CD4-positive, alpha-beta T cell treated with Interleukin-4 for 1 hour (primary cell): ENCODE data around the gene SERINC2.

Experiments
- DNase-seq, 2 donors: peaks; one replicate each; pipeline ENCODE4 v3.0.0-alpha.2; 2020 to 2022

The SERINC2 gene

DNA sequence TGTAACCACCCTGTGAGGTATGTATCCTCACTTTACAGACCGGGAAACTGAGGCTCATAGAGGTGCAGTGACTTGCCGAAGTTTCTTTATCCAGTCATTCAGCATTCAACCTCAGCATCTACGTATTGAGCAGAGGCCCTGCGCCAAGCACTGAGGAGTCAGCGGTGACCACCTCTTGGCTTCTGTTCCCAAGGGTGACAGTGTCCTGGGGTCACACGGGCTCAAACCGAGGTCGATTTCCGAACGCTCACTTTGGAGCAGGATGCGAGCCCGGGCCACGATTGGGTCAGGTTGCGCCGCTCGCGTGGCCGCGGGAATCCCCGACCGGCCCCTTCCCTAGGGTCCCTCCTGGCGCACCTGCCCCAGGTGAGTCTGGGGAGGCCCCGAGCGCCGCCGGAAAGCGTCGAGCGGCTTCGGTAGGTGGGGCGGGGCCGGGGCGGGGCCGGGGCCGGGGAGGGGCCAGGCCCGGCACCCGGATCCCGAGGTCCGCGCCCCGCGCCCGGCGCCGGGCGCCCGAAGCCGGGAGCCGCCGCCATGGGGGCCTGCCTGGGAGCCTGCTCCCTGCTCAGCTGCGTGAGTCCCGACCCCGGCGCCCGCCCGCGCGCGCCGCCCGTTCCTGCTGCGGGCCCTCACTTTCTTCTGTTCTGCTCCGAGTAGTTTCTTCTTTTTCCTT is at the start of gene SERINC2:
SERINC2 (plus strand) TSS at position 482 of the 673 bp plus-strand sequence; CDS start at position 535, 53 bp downstream.
- no peak for DNase-seq

DNA sequence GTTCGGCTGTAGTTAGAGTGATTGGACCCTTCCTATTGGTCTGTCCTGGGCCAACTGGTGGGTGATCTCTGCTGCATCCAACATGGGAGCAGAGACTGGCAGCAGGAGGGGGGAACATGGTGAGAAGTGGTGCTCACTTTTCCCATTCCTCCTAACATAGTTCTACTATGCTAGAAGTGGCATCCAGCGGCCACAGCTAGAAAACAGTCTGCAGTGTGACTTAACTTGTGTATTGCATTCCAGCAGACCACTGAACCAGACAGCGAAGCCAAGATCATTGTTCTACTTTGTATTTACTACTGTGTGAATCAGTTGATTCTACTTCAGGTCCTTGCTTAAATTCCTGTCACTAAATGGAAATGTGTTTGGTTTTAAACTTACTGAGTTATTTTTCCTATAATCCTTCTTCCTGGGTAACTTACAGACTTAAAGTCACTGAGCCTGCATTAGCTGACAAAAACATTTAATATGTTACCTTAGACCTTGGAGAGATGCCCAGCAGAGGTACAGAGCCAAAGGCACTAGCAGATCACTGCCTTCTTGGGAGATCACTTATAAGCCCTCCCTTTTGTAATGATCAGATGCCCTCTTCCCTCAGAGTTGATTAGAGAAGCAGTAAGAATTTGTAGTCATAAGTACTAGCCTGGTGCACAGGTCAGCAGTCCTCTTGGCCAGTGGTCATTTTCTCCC is 48.3 kb upstream of the SERINC2 start:
- no peak for DNase-seq

DNA sequence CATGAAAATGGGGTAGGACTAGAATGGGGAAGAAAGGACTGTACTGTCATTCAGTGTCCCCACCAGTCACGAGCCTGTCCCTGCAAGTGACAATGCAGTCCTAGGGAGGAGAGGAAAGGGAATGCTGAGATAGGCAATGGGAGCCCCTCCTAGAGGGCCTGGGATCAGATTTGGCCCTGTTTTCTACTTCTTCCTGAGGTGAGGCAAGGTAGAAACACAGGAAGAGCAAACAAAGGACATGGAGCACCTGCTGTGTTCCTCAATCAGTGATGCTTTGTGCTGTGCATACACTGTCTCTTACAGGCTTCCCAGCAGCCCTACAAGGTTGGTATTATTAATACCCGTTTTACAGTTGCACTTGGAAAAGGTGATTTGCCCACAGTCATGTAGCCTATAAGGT is 46.2 kb upstream of the SERINC2 start:
- no peak for DNase-seq

DNA sequence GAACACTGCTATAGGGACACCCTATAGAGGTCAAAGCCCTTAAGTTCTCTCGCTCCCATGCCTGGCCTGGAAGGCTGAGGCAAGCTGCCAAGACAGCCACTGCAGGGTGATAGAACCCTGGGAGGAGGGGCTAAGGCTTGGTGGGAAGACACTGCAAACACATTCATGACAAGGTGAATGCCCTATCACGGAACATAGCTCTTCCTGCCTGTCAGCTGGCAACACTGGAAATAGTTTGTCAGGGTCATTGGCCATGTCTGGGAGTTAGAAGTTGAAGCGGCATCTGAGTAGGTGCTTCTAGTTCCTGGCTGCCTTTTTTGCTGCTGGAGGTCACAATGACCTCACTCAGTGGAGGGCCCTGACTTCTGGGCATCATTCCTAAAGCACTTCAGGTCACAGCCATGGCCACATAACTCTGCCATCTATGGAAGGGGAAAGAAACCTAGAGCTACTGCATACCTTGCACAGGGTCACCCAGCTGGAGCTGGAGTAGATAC is 44.4 kb upstream of the SERINC2 start:
- DNase-seq: no peak

DNA sequence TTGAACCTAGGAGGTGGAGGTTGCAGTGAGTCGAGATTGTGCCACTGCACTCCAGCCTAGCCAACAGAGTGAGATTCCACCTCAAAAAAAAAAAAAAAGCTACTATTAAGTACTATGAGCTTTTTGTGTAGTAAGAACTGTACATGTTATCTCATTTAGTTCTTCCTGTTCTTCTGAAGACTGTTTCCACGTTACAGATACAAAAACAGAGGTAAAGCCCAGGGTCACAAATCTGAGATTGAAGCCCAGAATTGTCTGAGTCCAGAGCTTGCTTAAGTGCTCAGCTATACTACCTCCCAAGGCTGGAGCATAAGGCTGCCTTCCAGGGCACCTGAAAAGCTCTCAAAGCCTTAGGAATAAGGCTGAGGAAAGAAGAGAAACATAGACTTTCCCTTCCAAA is 43.0 kb upstream of the SERINC2 start:
- DNase-seq: no peak

DNA sequence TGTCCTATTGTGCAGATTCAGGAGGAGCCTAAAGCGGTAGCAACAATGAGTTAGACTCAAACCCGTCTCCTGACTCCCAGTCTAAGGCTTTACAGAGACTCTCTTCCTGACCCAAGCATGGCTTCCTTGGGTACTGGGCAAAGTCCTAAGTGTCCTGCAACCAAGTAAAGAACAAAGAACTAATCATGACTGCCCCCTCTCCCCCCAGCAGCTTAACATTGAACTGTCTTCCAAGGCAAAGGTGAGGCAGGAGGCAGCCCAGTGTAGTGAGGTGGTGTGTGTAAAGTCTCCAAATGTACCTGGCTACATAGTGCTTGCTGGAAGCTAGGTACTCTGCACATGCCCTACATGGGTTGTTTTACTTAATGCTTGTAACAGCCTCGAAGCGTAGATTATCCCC is 42.4 kb upstream of the SERINC2 start:
- DNase-seq: no peak

DNA sequence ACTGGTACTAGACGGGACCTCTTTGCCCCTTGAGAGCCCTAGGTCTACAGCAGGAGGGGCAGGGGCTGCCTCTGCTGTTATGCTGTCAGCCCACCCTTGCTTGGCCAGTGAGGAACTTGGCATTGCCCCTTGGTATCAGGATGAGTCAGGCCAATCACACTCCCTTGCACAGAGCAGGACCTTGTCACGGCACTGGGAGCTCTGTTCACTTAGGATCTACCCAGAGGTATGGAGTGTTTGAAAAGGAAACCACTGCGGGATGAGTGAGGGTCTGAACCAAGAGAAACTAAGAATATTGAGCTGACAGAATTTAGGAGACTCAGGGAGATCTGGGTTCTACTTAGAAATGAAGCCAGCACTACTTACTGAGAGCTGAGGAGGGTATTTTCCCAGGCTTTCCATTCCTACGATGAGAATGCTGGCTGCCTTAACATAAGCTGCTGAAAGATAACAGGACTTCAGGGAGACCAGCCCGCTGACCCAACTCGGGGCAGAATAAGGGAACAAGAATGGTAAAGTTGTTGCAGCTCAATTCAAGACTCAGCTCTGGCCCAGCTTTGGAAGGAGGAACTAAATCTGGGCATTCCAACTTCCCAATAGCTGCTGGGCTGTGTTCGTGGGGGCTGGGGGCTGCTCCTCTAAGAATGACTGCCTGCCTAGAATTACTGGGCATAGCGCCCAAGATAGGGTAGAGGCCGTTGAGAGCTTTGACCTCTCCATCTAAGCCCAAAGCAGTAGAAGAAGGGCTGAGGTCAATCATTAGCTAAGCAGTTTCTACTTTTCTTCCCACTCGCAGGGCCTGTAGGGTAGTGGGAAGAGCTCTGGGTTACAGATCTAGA is 41.7 kb upstream of the SERINC2 start:
- DNase-seq: no peak

DNA sequence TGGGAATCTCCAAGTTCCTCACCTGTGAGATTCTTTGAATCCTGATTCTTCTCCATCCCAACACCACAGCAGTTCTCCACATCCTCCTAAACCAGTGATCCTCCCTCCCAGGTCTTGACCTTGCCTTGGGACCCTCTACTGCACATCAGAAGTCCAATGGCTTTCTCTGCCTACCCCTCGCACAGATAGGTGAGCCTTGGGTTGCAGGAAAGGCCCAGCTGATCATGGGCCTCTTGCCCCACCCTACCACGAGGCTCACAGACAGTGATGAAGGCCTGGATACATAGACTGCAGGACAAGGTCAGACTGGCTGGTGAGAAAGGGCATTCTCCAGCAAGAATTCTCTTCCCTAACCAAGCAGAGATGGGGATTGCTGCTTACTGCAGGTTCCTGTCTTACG is 41.0 kb upstream of the SERINC2 start:
- DNase-seq: no peak

DNA sequence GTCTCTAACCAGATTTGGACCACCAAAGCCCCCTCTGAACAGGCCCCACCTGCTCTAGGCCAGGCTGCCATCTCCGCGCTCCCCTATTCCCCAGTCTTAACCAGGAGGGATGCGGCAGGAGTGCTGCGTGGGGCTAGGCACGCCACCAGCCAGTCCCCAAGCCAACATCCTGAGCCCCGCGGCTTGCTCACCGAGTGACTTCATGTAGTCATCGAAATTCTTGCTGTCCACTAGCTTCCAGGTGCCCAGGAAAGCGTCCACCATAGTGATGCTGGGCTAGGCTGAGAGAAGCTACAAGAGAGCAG is 40.3 kb upstream of the SERINC2 start:
- no peak for DNase-seq

DNA sequence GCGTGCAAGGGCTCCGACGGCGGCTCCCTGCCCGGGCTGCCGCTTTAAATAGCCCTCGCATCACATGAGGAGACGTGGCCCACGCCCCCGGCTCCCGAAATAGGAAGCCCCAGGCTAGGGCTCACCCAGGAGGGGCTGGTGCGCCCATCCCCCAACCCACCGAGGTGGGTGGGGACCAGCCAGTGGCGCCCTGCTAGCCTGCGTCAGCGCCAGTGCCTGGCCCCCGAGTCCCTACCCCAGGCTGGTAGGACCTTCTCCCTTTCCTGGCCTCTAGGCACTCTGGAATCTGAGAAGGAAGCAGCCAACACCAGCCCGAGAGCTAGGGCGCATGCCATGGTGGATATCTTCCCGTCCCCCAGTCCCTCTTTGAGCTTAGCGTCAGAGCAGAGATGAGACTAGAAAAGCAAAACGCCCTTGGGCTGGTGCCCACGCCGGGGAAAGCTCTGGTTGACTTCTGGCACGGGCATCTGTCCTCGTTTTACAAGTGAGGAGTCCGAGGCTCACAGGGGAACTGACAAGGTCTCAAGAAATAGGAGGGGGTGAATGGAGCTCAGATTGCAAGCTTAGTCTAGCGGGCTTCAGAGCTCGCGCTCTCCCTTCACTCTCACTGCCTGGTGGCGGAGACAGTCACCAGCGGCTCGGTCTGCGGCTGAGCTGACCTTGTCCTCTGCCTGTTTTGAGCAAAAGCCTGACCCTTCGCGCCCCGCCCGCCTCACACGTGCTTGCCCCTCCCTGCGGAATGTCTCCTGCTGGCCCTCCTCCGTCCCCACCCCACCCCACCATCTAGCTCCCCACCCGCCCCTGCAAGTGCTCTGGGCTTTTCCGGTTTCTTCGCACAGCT is 39.7 kb upstream of the SERINC2 start, which contains the start of gene FABP3:
FABP3 (minus strand) TSS at position 21 of the 841 bp plus-strand sequence. CDS start 62 bp downstream, outside the sequence.
- no peak for DNase-seq

DNA sequence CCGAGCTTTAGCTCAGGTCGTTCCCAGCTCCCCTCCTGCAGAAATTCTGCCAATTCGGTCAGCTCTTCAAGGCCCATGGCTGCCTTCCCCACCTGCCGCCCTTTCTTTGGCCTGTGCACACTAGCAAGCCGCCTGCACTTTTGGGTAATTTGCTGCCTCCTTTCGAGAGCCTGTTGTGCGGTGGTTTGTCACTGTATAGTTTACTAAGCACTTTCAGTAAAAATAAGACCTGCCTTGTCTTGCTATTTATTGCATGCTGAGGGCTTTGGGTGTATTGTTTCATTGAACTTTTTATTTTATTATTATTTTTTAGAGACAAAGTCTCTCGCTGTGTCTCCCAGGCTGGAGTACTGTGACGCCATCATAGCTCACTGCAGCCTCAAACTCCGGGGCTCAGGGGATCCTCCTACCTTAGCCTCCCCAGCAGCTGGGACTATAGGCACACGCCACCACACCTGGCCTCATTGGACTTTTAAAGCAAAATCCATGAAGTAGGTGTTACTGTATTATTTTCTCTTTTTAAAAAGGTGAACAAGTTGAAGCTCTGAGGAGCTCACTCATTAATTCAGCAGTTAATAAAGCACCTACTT is 39.0 kb upstream of the SERINC2 start:
- DNase-seq: no peak

DNA sequence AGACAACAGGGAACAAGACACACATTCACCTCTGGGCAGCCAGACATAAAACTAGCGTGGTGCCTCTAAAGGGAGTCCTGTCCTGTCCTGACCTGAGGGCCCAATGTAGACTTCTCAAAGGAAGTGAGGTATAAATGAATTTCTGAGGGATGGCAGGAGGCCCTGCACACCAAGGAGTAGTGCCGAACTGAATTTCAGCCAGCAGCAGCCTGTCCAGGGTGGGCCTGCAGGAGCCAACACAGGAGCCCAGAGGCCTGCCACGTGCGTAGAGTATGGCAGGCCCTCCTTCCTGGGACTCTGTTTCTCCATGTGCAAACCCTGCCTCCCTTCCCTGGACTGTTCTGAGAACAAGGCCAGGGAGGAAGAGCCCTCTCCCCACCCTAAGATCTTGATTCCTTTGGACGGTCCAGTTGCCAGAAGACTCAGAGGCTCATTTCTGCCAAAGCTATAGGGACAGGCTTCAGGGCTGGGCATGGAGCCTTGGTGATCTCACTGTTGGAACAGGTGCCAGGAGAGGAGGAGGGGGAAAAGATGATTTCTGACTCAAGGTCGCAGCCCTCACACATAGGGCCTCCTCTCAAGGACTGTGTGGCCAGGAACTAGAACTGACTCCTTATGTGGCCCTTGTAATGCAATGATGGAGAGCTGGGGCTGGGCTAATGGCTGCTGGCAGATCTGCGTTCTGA is 38.4 kb upstream of the SERINC2 start:
- DNase-seq: no peak

DNA sequence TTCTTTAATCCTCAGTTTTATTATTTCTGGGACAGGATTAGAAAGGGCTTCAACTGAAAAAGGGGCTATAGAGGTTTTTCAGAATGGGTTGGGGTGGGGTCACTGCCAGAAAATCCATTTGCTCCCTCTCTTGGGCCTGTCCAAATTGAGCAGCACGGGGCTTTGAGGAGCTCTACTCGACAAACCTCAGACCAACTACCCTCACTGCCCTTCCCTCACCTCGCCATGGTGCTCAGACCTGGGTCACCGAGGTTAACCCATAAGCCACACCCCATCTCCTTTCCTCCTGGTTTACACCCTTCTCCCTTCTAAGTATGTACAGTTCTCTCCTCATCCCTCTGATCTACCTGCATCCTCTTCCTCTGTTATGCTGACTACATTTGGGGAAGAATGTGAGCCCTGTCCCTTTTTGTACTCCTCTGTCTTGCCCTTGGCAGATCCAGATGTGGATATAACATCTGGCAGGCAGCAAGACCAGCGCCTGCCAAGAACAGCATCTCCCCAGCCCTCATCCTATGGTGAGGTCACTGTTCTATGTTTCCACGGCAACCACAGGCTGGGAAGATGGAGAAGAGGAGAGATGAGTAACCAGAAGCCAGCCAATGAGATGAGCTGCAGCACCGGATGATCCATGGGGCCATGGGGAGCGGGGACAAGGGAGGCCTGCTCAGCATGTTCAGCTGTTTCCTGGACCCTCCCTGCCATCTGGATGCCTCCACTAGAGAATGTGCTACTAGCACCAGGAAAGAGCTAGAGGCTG is 36.5 kb upstream of the SERINC2 start:
- DNase-seq: no peak

DNA sequence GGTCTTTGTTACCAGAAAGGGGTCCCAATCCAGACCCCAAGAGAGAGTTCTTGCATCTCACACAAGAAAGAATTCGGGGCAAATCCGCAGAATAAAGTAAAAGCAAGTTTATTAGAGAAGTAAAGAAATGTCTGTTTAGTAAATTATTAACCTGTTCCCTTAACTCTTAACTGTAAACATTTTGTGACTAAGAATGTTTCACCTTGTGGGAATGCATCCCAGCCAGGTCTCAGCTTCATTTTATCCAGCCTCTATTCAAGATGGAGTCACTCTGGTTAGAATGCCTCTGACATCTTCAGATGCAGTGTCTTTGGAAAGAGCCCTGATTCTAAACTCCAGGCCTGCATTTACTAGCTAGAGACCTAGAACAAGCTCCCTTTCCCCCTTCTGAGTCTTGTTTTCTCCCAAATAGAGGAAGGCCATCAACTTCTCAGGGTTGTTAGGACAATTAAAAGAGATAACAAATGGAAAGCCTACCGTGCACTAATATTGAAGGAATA is 35.6 kb upstream of the SERINC2 start:
- DNase-seq: no peak

DNA sequence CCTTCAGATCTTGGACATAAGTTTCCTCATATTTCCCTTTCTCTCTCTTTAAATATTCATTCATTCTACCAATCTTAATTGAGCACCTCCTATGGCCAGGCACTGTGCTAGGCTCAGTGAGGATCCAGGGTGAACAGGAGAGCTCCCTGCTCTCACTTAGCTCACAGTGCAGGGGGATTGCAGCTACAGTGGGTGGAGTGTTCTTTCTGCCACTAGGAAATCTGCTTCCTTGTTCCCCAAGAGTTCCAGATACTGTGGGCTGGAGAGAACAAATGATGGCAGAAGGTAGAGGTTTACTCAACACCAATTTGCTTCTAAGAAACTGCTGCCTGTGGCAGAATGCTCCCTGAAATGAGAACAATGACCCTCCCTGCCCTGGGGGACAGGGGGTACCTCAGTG is 35.0 kb upstream of the SERINC2 start:
- no peak for DNase-seq

DNA sequence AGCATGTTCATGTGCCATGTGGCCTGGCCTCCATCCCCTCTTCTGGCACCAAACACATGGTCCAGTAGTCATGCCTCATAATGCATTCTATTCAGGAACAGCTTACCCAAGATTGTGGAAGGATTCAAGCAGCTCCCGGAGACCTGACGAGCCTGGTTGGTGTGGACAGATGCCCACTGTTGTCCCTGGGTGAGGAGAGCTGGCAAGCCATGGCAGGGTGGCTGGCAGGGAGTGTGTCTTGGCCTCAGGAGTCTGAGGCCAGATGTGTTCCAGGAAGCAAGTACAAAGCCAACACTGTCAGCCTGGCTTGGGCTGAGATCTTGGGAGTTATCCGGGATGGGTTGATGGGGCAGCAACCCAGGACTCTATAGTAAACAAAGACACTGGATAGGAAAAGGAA is 32.8 kb upstream of the SERINC2 start:
- no peak for DNase-seq

DNA sequence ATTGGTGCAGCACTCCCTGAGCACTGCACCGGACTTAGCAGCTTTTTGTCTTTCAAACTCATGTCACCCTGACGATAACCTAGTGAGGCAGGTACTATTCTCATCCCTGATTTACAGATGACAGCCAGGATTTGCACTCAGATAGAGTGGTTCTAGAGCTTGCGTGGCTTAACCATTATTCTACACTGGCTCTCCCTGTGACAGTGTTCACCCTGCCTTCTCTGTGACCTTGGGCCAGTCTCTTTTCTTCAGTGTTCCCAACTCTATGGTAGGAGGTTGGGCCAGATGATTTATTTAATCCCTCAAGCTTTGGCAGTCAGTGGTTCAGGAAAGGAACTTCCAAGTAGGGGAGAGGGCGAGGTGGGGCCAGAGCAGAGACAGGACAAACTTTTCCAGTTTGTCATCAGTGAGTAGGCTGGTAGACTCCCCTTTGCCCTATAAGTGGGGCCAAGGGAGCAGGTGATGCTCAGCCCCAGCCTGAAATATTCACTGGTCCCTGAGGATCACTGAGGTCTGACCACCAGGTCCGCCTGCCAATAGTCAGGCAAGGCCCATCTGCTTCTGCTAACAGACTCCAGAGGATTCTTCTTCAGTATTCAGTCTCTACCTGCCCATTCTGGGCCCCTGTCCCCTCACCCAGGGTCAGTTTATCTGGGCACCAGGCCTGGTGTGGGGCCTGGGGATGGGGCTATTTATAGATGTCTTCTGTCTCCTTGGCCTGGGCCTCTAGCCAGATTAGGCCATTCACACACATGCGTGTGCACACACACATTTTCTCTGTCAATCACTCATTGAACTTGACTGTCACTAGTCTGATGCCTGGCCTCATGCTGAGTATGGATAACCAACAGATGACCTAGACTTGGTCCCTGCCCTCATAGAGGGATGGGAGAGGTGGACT is 31.4 kb upstream of the SERINC2 start:
- no peak for DNase-seq

DNA sequence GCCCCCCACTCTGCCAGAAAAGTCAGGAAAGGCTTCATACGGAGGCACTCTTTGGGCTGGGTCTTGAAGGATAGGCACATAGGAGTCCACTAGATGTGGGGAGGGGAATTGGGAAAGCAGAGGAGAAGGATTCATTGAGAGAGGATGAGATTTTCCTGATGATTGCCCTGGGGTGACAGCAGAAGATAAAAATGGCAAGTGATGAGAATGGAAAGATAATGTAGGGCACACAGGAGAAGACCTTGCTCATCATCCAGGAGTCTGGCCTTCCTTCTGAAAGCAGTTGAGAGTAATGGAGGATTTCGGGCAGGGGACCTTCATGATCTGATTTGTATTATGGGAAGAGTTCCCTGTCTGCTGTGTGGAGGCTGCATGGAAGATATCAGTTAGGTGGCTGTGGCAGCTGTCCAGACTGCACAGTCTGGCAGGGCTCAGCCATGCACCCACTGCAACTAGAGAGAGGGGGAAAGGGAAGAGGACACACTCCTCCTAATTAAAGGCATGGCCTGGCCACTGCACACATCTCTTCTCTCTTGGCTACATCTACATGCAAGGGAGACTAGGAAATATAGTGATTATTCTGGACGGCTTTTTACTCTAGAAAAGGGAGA is 30.5 kb upstream of the SERINC2 start:
- DNase-seq: no peak

DNA sequence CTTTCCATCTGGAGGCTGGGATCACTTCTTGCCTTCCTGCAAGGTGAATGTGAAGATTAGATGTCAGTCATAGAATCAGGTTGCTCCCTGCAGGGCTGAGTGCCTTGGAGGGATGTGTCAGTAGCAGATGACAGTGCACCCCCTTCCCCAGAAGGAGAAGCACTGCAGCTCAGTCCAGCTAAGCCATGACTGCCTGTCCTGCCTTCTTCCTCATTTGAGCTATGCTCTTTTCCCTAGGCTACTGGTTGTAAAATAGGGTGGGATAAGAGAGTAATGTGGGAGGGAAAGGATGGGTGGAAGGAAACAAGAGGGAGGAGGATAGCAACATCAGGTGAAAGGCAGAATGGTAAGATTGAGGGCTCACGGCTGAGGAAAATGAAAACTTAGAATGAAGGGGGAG is 29.0 kb upstream of the SERINC2 start:
- DNase-seq: no peak
